Mucosa of descending colon (tissue), 3 donors: ENCODE data around the gene MAST4. TPM values are rescaled to one million over a fixed set of nuclear protein-coding genes. Genes with fewer than 3 reads are reported as not detected.

ENCODE experiments used
- ATAC-seq: fragments of 200-7000 bp; cut with Tn5 transposase; one replicate; pipeline ENCODE4 v1.9.1; 2020; ENCODE audit warnings: mild to moderate bottlenecking, moderate library complexity
- DNase-seq, 3 donors: peaks; one replicate each; pipeline ENCODE4 v3.0.0-alpha.2; 2020
- H3K36me3 ChIP-seq: fragments of 200-600 bp; one replicate; pipeline ENCODE4 v1.8.0; 2021; ENCODE audit warnings: low read depth, mild to moderate bottlenecking
- H3K4me1 ChIP-seq: fragments of 200-600 bp; one replicate; pipeline ENCODE4 v1.8.0; 2021; ENCODE audit warnings: low read depth, mild to moderate bottlenecking
- H3K4me3 ChIP-seq: fragments of 200-600 bp; one replicate; pipeline ENCODE4 v1.8.0; 2021; ENCODE audit warnings: mild to moderate bottlenecking
- H3K9me3 ChIP-seq: fragments of 200-600 bp; one replicate; pipeline ENCODE4 v1.8.0; 2021; ENCODE audit warnings: mild to moderate bottlenecking
- intact Hi-C, 2 donors: fragments of 100-400 bp; cut with DNase I in 1 of 2; cut with micrococcal nuclease in 1 of 2; formaldehyde crosslinking; loops; one replicate each; pipeline versions ENCODE4 v1.11.0 to v1.11.1; 2022; cut with DNase I, micrococcal nuclease
- total RNA-seq, 3 donors: library from RNA; stranded (reverse); fragmentation: NEBNext Ultra II Directional in 2 of 3; extraction: Animal tissue kit (Norgen Biotek cat#: 25700) in 2 of 3; gene quantifications; one replicate each; pipeline versions ENCODE4 v1.2.1 to v1.2.4, GENCODE V29; 2021 to 2023
- TF ChIP-seq, protein P1 (sequence below): fragments of 200-600 bp; IDR thresholded peaks from one replicate; pipeline ENCODE4 v1.8.0; 2022; ENCODE audit warnings: antibody characterized with exemption, mild to moderate bottlenecking
- donor health status: DM: no; HTN: no; CAD: no; lungs with moderate emphysema.
- donor health status: DM: no; HTN: no; CAD: no.
- donor health status: DM: no; HTN: yes; CAD: no.

MAST4 gene
- total RNA-seq, 3 donors from 2014 or later: 16.2 to 34.0 (median 22.5) TPM

DNA sequence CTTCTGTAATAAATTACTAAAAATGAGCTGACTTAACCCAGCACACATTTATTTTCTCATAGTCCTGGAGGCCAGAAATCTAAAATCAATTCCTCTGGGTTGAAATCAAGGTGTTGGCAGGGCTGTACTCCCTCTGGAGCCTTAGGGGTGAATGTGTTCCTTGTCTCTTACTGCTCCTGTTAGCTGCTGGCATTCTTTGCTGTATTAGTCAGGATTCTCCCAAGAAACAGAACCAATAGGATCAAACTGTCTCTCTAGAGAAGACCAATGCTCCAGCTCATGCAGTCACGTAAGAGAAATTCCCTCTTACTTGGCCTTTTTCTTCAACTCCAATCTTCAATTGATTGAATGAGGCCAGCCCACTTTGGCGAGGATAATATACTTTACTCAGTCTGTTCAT lies 615.7 kb downstream of the MAST4 start:
- H3K9me3 ChIP-seq: no peaks in the 10 kb centered on the region
- DNase-seq (no peak), ATAC-seq (no peak)
- H3K4me3 ChIP-seq: no peak overlapping the region
- TF ChIP-seq, protein P1, sequence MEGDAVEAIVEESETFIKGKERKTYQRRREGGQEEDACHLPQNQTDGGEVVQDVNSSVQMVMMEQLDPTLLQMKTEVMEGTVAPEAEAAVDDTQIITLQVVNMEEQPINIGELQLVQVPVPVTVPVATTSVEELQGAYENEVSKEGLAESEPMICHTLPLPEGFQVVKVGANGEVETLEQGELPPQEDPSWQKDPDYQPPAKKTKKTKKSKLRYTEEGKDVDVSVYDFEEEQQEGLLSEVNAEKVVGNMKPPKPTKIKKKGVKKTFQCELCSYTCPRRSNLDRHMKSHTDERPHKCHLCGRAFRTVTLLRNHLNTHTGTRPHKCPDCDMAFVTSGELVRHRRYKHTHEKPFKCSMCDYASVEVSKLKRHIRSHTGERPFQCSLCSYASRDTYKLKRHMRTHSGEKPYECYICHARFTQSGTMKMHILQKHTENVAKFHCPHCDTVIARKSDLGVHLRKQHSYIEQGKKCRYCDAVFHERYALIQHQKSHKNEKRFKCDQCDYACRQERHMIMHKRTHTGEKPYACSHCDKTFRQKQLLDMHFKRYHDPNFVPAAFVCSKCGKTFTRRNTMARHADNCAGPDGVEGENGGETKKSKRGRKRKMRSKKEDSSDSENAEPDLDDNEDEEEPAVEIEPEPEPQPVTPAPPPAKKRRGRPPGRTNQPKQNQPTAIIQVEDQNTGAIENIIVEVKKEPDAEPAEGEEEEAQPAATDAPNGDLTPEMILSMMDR: no peak
- intact Hi-C loops: no loop called here
- H3K36me3 ChIP-seq: no peaks in the 10 kb centered on the region
- H3K4me1 ChIP-seq: peaks cover 16% of the 10 kb centered on the region

DNA sequence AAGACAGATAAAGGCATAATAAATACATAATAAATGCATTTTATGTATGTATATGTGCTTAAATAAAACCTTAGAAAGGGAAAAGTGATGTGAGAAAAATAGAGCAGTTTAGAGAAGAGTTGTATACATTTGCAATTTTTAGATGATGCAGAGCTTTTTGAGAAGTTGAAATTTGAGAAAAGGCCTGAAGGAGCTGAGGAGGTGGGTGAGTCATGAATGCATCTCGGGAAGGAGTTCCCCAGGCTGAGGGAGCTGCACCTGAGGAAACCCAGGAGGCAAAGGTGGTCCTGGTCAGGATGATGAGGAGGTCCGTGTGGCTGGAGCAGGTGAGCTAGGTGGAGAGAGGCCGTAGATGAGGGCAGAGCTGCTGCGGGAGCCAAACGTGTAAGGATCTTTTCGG lies 617.8 kb downstream of the MAST4 start:
- DNase-seq: no peak
- no peaks in the 10 kb centered on the region for H3K36me3 ChIP-seq
- TF ChIP-seq, protein P1: no peak
- H3K9me3 ChIP-seq: no peaks in the 10 kb centered on the region
- no peak for ATAC-seq
- intact Hi-C loops: no loop called here
- H3K4me3 ChIP-seq: no peak overlapping the region
- peaks cover 16% of the 10 kb centered on the region for H3K4me1 ChIP-seq

DNA sequence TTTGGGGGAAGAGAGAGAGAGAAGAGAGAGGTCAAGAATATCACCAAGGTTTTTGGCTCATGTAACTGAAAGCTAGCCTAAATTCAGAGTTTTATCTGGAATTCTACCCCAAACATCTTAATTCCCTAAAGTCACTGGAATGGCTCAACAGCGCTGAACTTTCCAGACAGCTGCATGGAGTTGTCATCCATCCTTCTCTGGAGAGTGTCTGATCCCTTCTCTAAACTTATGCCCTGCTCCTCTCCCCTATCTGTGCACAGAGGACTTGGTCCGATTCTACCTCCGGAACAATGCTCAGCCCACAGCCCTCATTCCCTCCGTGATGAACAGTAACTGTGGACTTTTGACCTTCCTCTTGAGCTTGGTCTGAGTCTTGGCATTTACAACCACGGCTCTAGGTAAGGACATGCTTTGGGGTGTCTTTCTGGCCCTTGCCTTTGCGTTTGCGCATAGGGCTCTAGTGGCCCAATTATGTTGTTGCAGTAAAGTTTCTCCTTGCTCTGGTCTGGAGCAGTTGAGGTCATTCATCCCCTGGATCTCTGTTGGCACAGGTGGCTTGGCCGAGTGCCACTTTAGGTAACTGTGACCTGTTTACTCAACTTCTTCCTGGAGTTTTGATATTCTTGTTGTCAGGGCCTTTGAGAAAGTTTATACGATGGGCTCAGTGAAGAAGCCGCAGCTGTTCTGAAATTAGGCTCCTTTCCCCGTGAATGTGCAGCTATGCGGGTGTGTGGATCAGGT lies 618.7 kb downstream of the MAST4 start:
- Histone ChIP-seq H3K36me3 (no peaks in the 10 kb centered on the region), H3K4me1 (peaks cover 16% of the 10 kb centered on the region), H3K9me3 (no peaks in the 10 kb centered on the region), H3K4me3 (no peak overlapping the region)
- ATAC-seq: peak; percentile 74
- TF ChIP-seq, protein P1: no peak
- peak; percentile 66 to 77 (median 73) for DNase-seq
- intact Hi-C loops: no loop called here

DNA sequence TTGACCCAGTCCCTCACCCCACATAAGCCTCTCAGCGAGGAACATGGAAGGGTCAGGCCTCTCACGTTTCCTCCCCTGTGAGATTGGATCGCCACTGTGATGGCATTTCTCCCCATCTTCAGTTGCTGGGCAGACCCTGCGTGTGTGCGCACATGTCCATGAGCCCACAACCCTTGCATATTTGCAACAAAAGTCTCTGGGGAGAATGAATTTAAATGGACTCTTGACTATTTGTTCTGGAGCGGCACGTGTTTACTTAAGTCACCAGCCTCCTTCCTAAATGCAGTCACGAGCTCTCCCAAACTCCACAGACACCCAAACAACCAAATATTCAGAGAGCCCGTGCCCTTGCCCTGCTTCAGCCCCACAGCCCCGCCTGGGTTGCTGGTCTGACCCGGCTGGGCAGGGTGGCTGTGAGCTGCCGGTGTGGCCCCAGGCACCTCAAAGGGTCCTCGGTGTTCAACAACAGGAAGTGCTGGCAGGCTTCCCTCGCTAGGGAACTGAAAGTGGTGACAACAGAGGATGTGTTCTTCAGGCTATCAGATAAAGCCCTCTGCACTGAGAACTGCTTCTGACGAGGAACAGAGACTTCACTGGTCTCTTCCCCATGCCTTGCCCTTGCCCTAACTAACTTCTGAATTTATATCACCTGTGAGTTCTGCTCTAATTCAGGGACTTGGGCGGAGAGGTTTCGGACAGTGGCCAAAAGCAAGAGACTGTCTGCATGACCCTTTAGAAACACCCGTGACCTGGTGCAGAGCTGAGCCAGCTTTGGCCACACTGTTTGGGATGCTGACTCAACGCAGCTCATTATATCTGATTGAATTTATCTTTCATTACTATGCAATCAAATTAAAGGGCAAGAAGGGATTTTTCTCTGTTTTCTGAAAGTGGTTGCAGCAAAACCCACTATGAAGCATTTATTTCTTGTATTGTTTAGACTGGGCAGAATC lies 619.6 kb downstream of the MAST4 start:
- TF ChIP-seq, protein P1: no peak
- DNase-seq (peak; percentile 82 to 91 (median 84)), ATAC-seq (peak; percentile 93)
- H3K9me3 ChIP-seq: no peaks in the 10 kb centered on the region
- H3K4me3 ChIP-seq: no peak overlapping the region
- intact Hi-C loops: no loop called here
- H3K36me3 ChIP-seq: no peaks in the 10 kb centered on the region
- peaks cover 16% of the 10 kb centered on the region for H3K4me1 ChIP-seq

DNA sequence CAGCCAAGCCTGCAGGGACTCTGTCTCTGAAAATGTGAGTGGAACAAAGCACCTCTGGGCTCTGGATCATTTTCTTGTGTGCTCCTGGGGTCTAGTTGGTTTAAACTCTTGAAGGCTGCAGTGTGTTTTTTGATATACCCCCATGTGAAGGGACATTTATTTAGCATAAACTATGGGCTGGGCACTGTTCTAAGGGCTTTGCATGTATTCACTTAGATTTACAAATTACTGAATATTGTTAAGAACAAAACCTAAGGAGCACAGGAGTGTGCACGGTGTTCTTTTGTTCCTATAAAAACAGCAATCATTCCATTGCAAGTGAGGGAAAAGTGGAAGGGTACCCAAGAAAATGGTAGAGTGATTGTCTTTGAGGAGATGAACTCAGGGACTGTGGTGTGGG lies 620.4 kb downstream of the MAST4 start:
- DNase-seq (no peak), ATAC-seq (no peak)
- intact Hi-C loops: no loop called here
- TF ChIP-seq, protein P1: no peak
- Histone ChIP-seq H3K9me3 (no peaks in the 10 kb centered on the region), H3K4me3 (no peak overlapping the region), H3K36me3 (no peaks in the 10 kb centered on the region), H3K4me1 (peaks cover 16% of the 10 kb centered on the region)
